ENCODE results near the gene ACSF3. TPM values are rescaled to one million over a fixed set of nuclear protein-coding genes. Genes with fewer than 3 reads are reported as not detected.

Gene ACSF3
- total and polyA plus RNA-seq, 2 of the 4 experiments (the other 2 are of a cell fraction) = 9.5 to 14.2 TPM

GRCh38 chr16:89095491-89095951 is 1.9 kb downstream of the ACSF3 start:
- H2AK9ac ChIP-seq (replicated peaks; ENCODE audit: low read depth, low read length, poor library complexity) = no peak overlapping the region
- no peak for TF ChIP-seq ELK1 (IDR thresholded peaks at IDR 0.05; ENCODE audit: borderline replicate concordance, low read depth, low read length)
- no peak for TF ChIP-seq POLR2A (IDR thresholded peaks at IDR 0.05; ENCODE audit: low read depth, low read length)
- no peak for TF ChIP-seq MAFK (IDR thresholded peaks at IDR 0.05; ENCODE audit: low read depth, low read length)
- TF ChIP-seq BHLHE40 (IDR thresholded peaks at IDR 0.05; ENCODE audit: low read depth, low read length) = no peak
- TF ChIP-seq CEBPB (IDR thresholded peaks at IDR 0.05; ENCODE audit: low read depth, low read length) = no peak
- TF ChIP-seq USF2 (IDR thresholded peaks at IDR 0.05; ENCODE audit: low read depth, low read length) = no peak
- no peak for TF ChIP-seq MXI1 (IDR thresholded peaks at IDR 0.05; ENCODE audit: borderline replicate concordance, low read depth, low read length)
- TF ChIP-seq RFX5 (IDR thresholded peaks at IDR 0.05; ENCODE audit: low read depth, low read length) = no peak
- TF ChIP-seq SMC3 (IDR thresholded peaks at IDR 0.05; ENCODE audit: low read depth, low read length) = no peak
- no peak for TF ChIP-seq CHD1 (IDR thresholded peaks at IDR 0.05; ENCODE audit: low read depth, low read length)
- TF ChIP-seq CTCF (conservative IDR thresholded peaks at IDR 0.05; ENCODE audit: low read depth, low read length) = no peak
- no peak for TF ChIP-seq FOS (IDR thresholded peaks at IDR 0.05; ENCODE audit: low read depth, low read length)
- TF ChIP-seq RAD21 (IDR thresholded peaks at IDR 0.05; ENCODE audit: low read length) = no peak
- TF ChIP-seq MAZ (IDR thresholded peaks at IDR 0.05; ENCODE audit: borderline replicate concordance, low read depth, low read length) = no peak
- H3K4me1 ChIP-seq (ENCODE audit: control insufficient read depth, insufficient read depth, low read length) = 0 out of 2 replicates have a peak, but pooled peaks cover 2% of the 10 kb centered on the region
- no peak for DNase-seq
- POLR2A ChIA-PET (ENCODE audit: unreplicated experiment) = no interaction called here
- 82% methylated on average over 8 of the region's 21 CpGs; no CpG with 5 or more reads in 1 of the 2 experiments for WGBS, 2 experiments (ENCODE audit: extremely low coverage in 2 of 2, insufficient read length in 1 of 2)
- no peak overlapping the region for H2AK5ac ChIP-seq (ENCODE audit: low read depth, low read length)
- no peak overlapping the region for H4K8ac ChIP-seq (ENCODE audit: low read depth in 2 of 2, low read length in 2 of 2)
- H2BK120ac ChIP-seq (ENCODE audit: low read depth, low read length) = no peak overlapping the region
- H3K27ac ChIP-seq (ENCODE audit: insufficient read depth, low read length) = no peak overlapping the region
- ATAC-seq (ENCODE audit: low read depth) = no peak
- no peak overlapping the region for H3K9ac ChIP-seq (ENCODE audit: low read depth, low read length)
- no peak overlapping the region for H3K18ac ChIP-seq (ENCODE audit: low read depth, low read length)
- no peak overlapping the region for H2BK5ac ChIP-seq (ENCODE audit: low read depth, low read length, poor library complexity, severe bottlenecking)
- H3K36me3 ChIP-seq (ENCODE audit: control insufficient read depth, insufficient read depth, low read length) = 0 out of 2 replicates have a peak, but pooled peaks cover 5% of the 10 kb centered on the region
- peaks cover 6% of the 10 kb centered on the region; the same call in 1 of the 2 replicates for H3K27me3 ChIP-seq (ENCODE audit: control insufficient read depth, insufficient read depth, low read length)
- H4K20me1 ChIP-seq (ENCODE audit: insufficient read depth, low read length) = peaks cover 17% of the 10 kb centered on the region; the same call in 1 of the 2 replicates
- no peak overlapping the region for H4K5ac ChIP-seq (ENCODE audit: low read depth, low read length)
- peaks cover 10% of the 10 kb centered on the region for H3K9me1 ChIP-seq (ENCODE audit: insufficient read depth, low read length)
- H2BK20ac ChIP-seq (ENCODE audit: low read depth, low read length) = no peak overlapping the region
- H3K4ac ChIP-seq (ENCODE audit: low read depth, low read length) = no peak overlapping the region
- intact Hi-C loops (cut with micrococcal nuclease) = no loop called here
- CTCF ChIA-PET = no interaction called here
- no peak overlapping the region for H3K4me3 ChIP-seq (ENCODE audit: insufficient read depth, low read depth, low read length)
- H2BK15ac ChIP-seq (ENCODE audit: low read depth, low read length) = no peak overlapping the region
- H3K56ac ChIP-seq (ENCODE audit: extremely low read depth, insufficient read depth, low read length) = no peak overlapping the region
- H3K79me1 ChIP-seq (ENCODE audit: low read depth in 1 of 2, low read length in 2 of 2) = peaks cover 31 to 50% of the 10 kb centered on the region in 2 experiments
- no peak overlapping the region for H3K14ac ChIP-seq (replicated peaks; ENCODE audit: low read depth, low read length)
- no peak overlapping the region for H3K4me2 ChIP-seq (ENCODE audit: low read depth, low read length)
- H3K9me3 ChIP-seq (ENCODE audit: control insufficient read depth, insufficient read depth, low read length) = no peaks in the 10 kb centered on the region
- in situ Hi-C loops (cut with MboI; ENCODE audit: low sequenced_read_pairs) = no loop called here
- no peak overlapping the region for H2AFZ ChIP-seq (replicated peaks; ENCODE audit: low read length, poor library complexity)
- dilution Hi-C loops (cut with HindIII; ENCODE audit: low sequenced_read_pairs, unreplicated experiment) = no loop called here
- H4K91ac ChIP-seq (ENCODE audit: insufficient read depth, low read depth, low read length) = no peak overlapping the region
- no TSS peak for BruUV-seq (replicated peaks)
- H3K23ac ChIP-seq (ENCODE audit: low read depth, low read length) = no peak overlapping the region
